GM19438 (cell line): Measurements from ENCODE around the gene CEP152.
A peak's percentile ranks its signal among the peaks of the same experiment; 100 is the strongest.
"Not testable (repeated sequence)": the region's sequence is repeated elsewhere in the genome, so short reads cannot be mapped to it uniquely, and the experiment has no call there.

Experiments used
- ATAC-seq: cut with Tn5 transposase; IDR thresholded peaks from one replicate; pipeline ENCODE4 v1.9.1; 2021; ENCODE audit warnings: low read depth; ENCODE audit not compliant: unreplicated experiment

The CEP152 gene

DNA sequence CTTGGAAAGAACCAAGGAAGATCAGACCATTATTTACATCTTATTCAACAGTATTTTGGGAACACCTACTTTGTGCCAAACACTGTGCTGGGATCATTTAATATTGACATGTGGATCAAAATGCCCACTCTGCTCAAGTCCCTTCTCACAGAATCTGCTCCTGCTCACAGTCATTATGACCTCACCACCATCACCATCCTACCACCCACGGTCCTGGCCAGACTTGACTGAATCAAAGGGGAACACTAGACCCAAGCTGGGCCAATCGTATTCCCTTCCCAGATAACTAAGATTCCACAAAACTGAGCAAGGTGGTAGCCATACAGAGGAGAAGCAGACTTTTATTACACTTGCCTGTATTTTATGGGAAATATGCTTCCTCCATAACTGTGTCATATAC, 3.4 kb upstream of the CEP152 start:
- no peak for ATAC-seq

DNA sequence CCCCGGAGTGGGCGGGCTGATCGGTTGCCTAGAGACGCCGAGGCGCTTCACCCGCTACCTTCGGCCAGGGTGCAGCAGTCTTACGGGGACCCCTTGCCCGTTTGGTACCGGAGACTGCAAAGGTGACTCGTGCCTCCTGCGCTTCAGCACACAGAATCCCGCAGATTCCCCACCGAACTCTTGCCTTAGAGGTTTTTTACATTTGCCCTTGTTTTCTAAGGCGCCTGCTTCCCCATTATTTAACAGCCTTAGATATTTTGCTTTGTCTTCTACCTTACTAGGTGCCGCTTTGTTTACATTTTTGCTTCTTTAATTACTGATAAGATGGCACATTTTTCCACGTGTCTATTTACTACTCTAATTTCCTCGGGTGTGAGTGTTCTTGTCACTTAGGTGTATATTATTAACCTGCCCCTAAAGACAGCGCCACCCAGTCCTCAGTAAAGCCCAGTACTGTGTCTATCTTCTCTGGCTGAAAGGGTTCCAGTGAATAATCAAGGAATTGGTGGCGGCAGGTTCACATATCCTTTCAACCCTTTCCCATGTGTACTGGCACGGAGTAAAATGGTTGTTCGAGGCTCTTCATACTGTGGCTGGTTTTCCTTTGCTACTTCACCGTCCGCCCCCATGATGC, 573 bp upstream of the CEP152 start:
- ATAC-seq = no peak

DNA sequence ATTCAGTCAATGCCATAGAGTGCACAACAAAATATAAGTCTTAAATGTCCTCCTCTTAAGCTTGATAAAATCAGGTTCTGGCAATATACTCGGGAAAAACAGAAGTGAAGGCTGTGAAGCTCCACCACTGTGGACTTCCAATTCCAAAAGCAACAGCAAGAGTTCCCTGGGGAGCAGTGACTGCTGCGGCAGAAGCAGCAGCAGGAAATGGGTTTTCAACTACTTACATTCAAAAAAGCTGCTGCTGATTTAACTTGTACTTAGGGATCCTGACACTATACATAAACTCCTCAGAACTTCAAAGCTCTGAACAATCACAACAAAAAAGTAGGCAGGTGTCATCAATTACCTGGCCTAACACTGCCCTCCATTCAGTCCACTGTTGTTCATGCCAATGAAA, 4.7 kb downstream of the CEP152 start:
- ATAC-seq = no peak

DNA sequence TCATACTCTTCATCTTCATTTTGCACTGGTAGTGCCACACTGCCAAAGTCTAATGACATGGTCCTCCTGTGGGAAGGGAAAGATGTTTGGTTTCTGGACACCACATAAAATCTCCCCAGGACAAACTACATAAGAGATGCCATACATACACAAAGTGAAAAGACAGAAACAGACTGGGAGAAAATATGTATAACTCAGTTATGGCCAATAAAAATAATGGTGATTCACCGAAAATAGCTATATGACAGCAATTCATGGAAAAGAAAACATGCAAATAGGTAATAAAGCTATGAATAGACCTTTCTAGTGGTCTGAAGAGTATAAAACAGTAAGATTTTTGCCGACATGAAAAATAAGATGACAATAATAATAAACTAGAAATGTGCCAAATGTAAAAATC, 5.3 kb downstream of the CEP152 start:
- ATAC-seq = no peak

DNA sequence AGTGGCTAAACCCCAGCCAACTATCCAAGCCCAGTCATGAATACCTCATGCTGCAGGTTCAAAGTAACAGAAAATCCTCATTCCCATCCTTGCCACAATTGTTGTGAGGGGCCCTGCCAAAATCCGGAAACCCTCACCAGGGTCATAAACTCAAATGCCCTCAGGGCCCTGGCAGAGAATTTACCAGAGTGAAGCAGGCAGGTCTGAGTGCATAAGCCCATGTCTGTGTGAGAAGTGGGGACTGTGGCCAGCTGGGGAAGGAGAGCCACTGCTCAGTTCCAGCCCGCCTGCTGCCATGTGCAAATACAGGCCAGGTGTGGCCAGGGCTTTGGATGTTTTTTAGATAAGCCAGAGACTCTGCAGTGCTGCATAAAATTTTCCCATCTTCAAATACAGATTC, 7.0 kb downstream of the CEP152 start:
- no peak for ATAC-seq

DNA sequence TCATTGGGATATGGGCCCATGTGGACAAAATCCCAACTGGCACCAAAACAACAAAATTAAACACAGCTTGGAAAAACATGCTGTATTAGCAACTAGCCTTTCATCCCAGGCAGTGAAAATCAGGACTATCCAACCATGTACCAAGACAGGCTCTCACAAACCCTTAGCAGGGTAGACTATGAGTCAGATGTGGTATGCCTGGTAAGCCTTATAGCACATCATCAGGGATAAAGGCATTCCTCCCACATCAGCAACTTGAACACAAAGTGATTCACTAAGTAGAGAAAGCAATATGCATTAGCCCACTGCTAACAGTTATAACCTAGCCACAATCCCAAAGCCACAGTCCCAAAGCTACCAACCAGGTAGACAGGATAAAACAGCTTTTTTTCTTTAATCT, 8.0 kb downstream of the CEP152 start:
- no peak for ATAC-seq

DNA sequence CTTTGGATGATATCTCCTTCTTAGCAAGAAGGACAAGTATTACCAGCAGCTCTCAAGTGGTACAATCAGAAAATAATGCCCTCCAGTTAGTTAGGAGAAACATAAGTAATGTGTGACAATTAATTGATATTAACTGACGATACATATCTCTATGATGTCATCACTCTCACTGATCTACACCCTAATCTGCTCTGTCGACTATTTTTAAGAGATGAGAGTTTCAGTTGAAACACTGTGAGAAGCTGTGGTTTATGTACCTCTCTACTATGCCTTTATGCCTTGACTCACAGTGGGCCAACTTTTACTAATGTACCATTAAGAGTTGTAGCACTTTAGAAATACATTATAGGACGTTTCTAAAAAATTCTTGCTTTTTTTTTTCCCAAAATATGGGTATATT, 8.6 kb downstream of the CEP152 start:
- ATAC-seq = no peak

DNA sequence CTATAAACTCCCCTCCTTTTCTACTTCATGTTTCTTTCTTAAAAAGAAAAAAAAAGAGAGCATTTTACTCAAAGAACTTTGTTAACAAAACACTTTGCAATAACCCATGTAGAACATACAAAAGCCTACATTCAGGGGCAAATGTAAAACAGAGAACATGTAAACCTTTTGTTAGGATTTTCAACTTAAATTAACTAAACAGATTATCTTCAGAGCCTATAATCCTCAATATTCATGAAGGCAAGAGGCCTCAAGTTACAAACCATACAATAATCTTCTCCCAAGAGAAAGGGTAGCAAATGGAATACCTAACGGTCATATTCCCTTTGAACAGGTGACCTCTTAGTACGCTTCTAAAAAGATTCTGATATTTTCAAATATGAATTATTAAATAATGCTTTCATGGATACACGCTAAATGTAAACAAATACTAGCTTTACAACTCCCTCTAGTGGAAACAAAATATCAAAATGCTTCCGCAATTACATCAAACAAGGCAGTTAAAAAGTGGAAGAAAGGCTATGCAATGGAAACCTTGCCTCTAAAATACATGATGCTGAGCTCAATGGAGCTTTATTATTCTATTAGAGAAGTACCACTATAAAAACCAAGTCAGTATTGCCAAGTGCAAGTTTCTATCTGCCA, 9.9 kb downstream of the CEP152 start:
- ATAC-seq = no peak

DNA sequence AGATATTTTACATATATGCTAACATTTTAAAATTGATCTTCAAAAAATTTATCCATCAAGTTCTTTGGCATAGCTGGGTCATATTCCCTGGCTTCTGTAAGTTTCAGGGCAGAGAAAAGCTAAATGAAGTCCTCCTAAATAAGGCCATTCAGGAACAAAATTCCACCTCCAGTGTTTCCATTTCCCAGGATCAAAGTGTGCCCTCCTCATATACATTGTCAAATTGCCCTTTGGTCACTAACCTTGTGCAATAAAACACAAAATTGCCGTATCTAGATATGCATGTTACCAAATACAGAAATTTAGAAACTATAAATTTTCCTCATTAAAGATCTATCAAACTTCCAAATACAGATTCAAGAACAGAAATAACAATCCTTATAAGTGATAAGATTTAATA, 10.6 kb downstream of the CEP152 start:
- ATAC-seq = no peak

DNA sequence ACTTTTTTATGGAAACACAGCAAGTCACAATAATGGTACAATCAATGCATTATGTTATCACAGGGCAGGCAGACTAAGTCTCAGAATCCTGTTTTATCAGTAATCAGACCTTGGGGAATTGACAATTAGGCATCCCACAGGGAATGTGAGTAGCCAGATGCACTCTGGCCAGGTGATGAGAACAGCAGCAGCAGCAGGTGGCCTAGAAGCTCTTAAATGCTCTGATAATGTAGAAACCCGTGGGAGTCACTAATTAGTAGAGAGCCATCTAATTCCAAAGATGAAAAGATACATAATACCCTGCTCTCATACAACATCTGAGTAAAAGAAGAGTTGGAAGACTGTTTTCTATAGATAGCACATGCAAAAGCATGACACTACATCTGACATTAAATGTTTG, 12.6 kb downstream of the CEP152 start:
- ATAC-seq = no peak

DNA sequence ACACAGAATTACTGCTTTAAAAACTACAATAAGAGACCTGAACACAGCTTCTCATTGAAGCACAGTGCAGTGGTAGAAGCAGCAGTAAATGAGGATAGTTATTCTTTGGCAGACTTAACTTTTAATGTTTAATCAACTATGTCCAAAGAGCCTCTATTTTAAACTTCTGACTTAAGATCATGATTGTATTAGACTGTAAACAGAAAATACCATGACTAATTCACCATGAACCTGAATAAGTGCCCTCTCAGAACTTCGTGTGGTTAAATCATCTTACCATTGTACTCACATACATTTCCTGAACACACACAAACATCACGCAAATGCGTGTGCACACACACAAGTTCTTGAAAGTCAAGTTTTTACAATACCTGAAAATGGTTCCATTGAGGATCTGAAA, 13.9 kb downstream of the CEP152 start:
- ATAC-seq = peak; percentile 52

DNA sequence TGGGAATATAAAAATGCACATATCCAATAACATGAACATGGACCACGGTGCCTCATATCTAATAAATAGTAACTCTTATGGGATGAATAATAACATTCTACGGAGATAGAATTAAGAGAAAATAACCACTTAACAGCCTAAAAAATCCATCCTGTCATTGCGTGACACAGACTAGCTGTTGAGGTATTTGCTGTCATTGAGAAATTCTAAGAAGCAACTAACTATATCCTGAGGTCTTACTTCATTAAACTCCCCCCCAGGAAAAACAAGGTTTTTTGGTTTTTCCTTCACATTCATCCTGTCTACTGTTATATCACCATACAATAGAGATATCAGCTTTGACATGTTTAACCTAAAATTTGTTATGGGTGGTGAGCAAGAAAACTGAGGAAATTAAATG, 14.3 kb downstream of the CEP152 start:
- ATAC-seq = no peak

DNA sequence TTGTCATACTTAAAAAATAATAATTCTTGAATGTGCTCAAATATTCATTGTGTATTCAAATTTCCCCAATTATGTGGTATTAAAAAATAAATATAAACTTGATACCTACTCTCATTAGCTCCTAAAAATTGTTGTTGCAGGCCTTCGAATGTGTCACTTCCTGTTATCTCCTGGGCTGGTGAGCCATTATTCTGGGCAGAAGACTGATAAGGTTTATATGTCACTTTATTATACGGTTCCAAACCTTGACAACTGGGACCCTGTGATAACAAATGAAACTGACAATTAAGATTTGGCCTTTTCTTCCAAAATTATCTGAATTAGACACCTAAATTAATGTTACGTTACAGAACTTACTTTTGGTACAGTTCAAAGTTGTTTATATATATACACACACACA, 15.0 kb downstream of the CEP152 start:
- ATAC-seq = no peak

DNA sequence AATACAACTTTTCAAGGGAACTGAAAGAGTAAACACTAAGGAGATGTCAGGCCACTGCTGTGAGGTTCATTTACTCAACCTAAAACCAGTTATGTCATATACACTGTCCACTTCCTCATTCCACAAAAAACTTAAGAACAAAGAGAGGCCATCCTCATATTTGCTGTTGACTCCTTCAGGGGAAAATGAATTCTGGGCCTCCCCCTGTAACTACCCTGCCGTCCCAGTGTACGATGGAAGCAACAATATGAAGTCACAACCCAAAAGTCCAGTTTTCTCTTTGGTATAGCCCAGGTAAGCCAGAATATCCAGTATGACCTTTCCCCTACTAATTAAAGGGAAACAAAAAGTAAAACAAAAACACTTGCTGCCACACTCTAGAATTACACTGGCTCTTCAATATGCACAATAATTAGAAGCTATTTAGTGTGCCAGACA, 16.2 kb downstream of the CEP152 start:
- ATAC-seq = peak; percentile 76

DNA sequence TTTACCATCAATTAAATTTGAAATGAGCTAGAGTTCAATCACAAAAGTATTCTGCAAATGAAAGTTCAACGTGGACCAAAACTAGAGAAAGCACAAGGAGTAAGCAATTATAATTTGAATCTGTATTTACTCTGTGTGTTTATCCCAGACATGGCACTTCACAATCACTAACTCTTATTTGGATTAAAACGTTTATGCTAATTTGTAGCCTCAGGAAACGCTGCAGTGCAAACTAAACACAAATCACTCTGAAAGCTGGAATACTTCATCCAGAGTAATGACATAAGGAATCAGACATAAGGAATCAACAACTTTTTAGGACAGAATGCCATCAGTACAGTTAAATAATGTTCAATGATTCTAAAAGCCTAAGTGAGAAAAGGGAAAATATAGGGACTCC, 18.5 kb downstream of the CEP152 start:
- no peak for ATAC-seq

DNA sequence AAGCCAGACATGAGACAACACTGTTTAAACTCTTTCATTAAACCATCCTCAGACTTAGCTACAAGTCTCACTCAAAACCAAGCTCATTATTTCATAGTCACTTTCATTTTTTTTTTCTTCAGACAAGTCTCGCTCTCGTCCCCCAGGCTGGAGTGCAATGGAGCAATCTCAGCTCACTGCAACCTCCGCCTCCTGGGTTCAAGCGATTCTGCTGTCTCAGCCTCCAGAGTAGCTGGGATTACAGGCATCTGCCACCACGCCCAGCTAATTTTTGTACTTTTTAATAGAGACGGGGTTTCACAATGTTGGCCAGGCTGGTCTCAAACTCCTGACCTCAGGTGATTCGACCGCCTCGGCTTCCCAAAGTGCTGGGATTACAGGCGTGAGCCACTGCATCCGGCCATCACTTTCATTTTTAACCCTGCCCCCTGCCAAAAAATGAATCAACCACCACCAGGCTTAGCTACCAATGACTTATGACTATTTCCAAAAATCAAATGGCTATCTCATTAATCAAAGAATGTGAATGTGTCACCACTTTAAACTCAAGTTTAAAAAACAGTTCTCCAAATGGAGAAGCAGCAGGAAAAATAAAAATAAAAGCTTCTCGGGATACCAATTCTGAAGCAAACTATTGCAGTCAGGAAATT, 20.3 kb downstream of the CEP152 start:
- ATAC-seq = not testable (repeated sequence)

DNA sequence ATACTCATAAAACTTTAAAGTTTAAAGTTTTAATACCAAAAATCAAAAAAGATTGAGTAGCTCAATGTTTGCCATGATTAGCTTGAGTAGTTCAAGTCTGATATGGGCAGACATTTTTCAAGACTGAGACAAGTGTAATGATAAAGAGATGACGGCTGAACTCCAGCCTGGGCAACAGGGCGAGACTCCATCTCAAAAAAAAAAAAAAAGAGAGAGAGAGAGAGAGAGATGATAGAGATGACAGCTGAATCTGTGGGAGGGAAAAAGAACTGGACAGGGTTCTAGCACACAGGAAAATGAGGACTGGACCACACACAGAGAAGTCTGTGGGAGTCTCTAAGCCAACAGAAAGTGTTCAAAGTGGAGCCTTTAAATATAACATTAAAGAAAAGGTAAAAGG, 25.2 kb downstream of the CEP152 start:
- no peak for ATAC-seq

DNA sequence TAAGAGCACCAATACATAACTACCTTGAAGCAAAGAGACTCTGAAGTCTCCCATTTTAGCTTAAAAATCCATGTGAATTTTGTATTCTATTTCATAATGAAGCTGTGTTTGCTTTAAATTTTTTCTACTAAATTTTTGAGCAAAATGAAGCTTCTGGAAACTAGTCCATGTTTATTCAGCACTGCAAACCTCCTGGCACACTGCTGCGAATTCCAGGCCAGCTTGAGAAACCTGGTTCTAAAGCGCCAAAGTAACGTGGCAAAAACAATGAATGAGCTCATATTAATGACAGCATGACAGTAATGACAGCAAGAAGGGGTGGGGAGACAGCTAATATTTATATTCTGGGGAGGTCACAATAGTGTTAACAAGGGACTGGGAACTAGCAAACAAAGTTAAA, 25.7 kb downstream of the CEP152 start:
- no peak for ATAC-seq

DNA sequence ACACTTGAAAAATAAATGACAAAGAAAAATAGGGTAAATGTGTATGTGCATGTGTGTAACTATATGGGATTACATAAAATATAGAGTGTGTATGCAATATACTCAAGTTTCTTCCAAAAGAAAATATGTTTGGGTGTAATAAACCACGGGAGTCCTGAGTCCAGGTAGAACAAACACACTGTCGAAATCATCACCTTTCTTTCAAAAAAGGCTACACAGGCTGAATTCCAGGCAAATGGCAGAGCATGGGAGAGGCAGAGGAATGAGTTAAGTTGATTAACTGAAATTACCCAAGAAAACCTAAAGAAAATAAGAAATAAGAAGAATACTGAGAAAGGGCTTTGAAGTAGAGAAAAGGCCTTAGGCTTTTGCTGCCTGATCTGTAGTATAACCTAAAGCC, 26.1 kb downstream of the CEP152 start:
- ATAC-seq = no peak

DNA sequence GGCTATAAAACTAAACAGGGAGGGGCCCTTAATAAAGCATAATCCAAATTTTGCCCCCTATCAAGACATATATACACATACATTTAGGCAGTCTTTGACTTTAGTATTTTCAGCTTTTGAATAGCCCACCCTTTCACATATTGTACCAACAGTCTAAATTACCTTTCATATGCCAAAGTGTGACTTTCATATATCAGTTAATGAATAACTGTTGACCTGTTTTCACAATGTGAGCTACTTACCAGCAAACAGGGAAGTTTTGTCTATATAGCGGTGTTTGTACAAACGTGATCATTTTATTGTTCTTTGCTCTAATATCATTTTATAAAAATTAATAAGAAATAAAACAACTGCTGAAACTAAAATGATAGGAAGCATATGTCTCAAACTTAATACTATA, 28.0 kb downstream of the CEP152 start:
- ATAC-seq = no peak

DNA sequence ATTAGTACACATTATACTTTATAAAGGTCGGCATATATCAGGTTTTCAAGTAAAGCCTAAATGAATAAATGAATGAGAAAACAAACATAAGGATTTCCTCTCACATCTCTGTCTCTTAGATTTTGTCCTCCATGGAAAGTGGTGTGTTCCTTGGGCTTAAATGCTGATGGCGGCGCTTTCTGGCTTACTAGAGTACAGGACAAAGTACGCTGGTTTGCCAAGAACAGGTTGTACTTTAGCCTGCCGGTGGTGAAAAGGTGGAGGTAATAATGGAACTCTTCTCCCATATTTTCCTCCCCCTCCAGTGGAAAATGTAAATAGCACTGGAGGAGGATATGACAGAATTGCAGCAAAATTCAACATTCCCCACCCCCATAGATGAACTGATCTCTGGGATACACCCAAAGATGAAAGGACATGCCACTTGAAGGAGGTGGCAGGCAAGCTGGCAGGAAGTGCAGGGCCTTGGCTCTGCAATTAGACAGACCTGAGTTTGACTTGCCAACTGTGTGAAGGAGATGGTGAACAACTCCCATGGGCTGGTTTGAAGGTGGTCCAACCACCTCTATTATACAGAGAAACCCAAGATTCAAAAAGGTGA, 29.3 kb downstream of the CEP152 start:
- no peak for ATAC-seq

DNA sequence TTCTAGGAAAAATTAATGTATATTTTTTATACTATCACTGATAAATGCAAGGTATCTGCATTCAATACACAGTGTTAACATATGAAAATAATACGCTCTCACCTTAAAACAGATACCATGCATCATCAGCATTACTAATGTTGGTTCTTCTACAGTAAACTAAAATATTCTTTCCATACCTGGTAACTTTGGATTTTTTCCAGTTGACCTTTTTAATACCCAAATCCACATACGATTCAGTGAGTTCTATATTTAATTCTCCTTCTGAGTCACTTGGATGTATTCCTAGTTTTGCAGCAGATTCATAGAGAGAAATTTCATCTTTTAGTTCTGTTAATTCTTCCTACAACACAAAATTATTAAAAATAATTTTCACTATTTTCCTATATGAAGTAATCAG, 29.9 kb downstream of the CEP152 start:
- ATAC-seq = no peak
